H54 (cell line): ENCODE results near the gene NHSL2.

Experiments
- DNase-seq: peaks from one replicate; pipeline ENCODE4 v3.0.0; 2011; ENCODE audit warnings: low spot score, mixed read lengths; ENCODE audit not compliant: insufficient read length
- FAIRE-seq: peaks from 3 replicates; lab custom pipeline; 2011; peaks lifted over from hg19 to GRCh38; lab: Jason Lieb, UNC
- POLR2A ChIP-seq: IDR thresholded peaks from 2 replicates; pipeline ENCODE4 v1.6.1; 2011; ENCODE audit warnings: low read depth, mild to moderate bottlenecking, low read length

Gene NHSL2

DNA sequence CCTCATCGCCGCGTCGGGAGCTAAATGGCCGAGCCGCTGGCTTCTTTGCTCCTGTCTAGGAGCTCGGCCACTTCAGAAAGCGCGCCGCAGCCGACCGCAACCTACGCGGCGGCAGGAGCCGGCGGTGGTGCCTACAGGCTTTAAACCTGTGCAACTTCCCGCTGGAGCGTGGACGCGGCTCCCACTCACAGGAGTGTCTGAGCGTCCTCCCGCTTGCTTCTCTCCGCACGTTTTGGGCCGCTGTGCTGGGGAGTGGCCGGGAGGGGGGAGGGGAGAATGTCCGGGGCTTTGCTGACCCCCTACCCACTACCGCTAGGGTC lies 1.0 kb downstream of the NHSL2 start:
- TF ChIP-seq POLR2A: no peak
- no peak for DNase-seq
- no peak for FAIRE-seq

DNA sequence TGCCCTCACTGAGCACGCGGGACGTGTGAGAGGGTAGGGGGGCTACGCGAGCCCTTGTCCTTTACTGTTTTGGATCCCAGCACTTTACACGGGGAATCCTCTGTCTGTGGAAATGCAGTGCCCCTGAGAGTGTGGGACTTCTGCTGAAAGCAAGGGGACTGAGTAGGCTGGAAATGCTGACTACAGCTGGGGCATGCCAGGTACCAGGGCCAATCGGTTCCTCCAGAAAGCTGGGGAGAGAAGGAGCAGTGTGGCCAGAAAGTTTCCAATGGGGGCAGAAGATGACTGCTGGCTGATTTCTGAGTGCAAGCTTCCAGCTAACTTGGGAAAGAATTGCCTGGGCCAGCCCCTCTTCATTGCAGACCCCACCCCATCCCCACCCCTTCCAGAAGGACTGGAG lies 1.5 kb downstream of the NHSL2 start:
- TF ChIP-seq POLR2A: no peak
- FAIRE-seq (no peak), DNase-seq (no peak)

DNA sequence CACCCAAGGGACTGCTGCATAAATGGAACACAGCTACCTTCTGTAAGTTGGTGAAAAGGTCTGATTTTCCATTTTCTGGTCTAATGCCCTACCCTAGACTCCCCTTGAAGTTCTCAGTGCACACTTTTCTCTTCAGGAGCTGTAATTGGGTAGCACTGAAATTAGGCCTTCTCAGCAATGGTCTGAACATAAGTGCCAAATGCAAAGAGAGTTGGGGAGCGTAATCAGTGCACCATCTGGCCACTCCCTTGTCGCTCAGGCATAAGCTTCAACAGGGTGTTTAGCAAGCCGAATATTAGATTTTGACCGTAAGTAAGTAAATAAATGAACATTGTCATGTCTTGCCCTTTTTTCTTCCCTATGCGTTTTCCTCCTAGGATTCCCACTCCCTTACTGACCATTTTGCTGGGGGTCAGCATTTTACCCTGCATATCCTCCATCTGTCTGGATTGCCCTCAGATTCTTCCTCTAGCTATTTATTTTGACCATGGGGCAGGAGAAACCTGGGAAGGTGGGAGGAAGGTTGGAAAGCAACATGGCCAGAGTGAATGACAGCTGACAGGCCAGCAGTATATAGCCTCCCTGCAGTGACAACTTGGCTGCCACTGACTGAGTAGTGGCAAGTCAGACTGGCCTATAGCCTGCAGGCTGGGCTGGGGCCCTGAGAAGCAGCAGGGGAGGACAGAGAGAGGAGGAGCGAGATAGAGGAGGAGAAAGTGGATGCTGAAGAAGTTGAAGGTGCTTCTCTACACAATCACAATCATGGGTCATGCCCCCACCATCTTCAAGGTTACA lies 2.7 kb downstream of the NHSL2 start:
- DNase-seq (no peak), FAIRE-seq (no peak)
- TF ChIP-seq POLR2A: no peak

DNA sequence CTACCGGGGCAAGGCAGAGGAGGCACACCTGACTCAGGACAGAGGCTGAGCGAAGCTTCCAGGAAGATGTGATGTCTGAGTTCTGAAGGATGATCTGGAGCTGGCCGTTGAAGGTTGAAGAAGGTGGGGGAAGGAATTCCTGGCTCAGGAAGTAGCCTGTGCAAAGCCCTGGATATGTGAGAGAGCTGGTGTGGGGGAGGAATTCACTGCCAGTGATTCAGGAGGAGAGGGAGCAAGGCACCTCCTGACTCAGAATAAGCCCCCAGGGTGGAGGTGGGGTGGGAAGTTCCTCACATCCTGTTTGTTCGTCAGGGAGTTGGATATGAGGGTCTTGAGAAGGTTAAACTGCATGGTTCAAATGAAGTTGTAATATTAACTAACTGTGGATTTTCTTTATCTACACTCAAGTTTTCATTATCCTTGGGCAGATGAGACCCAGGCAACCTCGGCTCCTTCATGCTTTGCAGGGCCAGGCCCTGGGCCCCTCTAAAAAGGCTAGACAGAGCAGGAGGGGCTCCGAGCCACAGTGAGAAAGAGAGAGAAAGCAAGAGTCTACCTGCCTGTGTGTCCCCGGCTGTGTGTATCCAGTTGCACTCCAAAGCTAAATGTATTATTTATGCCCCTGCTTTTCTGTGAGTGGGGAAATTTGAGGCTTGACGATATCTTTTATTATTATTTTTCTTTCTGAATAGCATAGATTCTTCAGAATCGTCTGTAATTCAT lies 7.1 kb downstream of the NHSL2 start:
- DNase-seq: no peak
- TF ChIP-seq POLR2A: no peak
- no peak for FAIRE-seq

DNA sequence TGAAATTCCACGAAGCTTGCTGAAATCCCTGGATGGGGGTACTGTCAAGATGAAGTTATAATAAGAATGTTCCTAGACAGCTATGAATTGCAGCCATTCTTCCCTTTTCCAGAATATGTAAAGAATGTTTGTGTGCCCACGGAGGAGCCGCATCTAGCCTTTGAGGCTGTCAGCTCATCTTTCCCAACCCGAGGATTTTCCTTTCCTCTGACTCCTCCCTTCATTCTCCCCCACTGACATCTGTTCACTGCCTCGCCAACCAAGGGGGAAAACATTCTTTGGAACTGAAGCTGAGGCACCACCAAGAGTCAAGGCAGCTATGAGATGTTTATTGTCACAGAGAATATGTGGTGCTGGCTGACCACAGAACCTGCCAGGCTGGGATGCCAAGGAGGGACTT lies 8.8 kb downstream of the NHSL2 start:
- FAIRE-seq (no peak), DNase-seq (no peak)
- no peak for TF ChIP-seq POLR2A

DNA sequence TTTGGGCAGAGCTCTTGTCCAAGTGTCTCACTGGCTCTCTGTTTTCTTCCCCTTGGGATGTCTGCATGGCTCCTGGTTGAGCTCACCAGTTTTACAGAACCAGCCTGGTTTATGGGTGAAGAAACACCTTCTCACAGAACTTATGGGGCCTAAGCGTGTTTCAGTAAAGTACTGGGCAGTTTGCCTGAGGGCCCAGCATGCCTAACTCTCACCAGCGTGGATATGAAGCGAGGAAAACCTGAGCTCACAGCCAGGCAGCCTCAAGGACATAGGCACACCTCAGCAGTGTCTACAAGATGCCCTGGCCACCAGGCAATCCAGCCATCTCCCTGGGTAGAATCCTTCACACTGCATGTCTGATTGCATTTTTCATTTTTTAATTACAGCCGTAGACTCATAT lies 9.2 kb downstream of the NHSL2 start:
- TF ChIP-seq POLR2A: no peak
- DNase-seq (no peak), FAIRE-seq (no peak)

DNA sequence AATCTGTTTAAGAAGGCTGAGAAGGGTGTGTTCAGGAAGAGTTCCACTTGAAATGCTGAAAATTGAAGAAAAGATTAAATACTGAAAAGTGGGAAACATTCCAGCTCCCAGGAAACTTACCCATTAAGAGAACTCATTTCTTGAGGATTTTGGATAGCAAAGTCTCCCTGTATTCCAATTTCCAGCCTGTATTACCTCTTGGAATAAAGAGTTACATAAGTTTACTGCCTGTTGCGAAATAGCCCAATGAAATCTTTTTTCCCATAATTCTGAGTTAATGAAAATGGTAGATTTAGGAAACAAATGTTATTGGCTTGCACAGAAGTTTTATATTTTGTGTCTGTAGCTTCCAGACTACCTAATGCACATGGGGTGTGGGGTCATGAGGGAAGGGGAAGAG lies 12.0 kb downstream of the NHSL2 start:
- FAIRE-seq (no peak), DNase-seq (no peak)
- no peak for TF ChIP-seq POLR2A

DNA sequence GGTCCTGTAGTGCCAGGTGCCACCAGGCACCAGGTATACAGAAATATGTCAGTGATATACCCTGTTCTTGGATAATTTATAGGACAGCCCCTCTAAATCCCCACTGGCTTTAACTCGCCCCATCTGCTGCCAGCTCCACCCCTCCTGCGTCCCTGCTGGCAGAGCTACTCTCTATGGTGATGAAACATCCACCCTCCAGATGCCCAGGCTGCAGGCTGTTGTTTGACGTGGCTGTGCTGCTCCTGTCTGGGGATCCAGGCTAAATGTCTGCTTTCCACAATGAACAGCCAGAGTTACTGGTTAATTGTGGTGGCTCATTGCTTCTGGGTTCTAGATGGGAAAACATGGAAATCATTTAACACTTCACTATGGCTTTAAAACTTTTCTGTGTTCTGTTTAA lies 12.9 kb downstream of the NHSL2 start:
- FAIRE-seq (no peak), DNase-seq (no peak)
- TF ChIP-seq POLR2A: no peak

DNA sequence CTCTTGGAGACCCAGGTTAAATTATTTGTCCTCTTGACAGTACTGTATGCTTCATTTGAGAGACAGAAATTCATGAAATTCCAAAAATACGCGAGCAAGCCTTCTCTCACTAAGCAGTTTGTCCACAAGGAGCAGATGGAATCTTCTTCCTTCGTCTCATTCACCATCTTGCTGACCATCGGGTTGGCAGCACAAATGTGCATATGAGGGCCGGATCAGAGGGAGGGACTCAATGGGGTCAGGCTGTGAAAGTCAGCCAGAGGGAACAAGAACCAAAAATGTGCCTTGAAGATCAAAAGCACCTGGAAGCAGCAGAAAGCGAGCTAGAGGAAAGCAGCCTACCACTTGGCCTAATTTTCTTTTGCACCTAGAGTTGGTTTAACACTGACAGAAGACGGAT lies 16.4 kb downstream of the NHSL2 start:
- FAIRE-seq (no peak), DNase-seq (no peak)
- TF ChIP-seq POLR2A: no peak

DNA sequence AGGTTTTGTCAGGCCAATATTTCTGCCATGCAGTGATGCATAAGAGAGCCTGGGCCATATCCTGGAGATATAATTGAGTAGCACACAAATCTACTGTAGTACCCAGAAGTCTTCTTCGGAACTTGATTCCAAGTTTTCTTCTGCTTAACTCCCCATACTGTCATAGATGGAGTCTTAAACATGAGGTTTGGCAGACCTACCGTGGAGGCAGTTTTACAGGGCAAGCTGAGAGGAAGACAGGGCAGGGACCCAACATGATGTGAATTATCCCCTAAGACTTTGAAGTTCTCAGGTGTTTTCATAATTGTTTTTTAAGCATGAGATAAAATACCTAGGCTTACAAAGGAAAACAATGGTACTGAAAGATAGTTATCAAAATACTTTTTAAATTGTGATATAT lies 18.2 kb downstream of the NHSL2 start:
- DNase-seq (no peak), FAIRE-seq (no peak)
- TF ChIP-seq POLR2A: no peak

DNA sequence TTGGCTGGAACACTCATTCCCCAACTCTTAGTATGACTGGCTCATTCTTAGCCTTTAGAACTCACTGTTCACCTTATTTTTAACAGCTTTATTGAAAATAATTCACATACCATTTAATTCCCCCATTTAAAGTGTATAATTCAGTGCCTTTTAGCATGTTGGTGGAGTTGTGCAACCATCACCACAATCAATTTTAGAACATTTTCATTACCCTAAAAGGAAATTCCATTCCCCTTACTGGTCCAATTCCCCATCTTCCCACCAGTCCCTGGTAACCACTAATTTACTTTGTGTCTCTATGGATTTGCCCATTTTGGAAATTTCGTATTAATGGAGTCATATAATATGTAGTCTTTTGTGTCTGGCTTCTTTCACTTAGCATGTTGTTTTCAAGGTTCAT lies 19.7 kb downstream of the NHSL2 start:
- FAIRE-seq (no peak), DNase-seq (no peak)
- TF ChIP-seq POLR2A: no peak

DNA sequence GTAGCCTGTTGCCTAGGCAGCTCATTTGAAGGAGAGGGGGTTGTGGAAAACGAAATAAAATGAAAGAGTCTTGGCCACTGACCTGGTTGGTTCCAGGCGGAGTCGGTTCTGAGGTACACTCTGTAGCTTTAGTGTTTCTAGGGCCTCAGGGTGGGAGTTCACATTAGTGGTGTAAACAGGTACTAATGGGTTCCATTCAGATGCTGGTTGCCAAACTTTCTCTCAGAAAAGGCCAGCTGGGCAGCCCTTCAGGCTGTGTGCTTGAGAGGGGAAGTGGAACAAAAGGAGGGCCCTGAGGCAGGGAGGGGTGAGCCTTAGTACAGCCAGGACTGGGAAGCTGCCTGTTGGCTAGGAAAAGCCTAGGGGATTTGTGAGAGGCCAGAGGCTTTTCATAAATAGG lies 24.8 kb downstream of the NHSL2 start:
- FAIRE-seq: no peak
- DNase-seq: no peak
- TF ChIP-seq POLR2A: no peak

DNA sequence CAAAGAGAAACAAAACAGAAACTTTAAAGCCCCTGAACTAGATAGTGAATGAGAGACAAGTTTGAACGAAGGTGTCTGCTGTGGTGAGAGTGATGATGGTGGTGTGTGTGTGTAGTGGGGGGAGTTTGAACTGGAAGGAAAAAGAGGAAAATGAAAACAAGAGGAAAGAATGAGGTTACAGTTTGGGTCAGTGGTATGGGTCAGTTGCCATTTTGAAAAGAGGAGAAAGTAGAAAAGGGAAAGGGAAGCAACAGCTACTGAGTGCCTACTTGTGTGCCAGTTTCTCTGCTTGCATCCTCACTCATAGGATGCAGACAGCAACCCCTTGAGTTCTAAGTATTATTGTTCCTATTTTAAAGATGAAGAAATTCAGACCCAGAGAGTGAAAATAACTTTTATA lies 26.0 kb downstream of the NHSL2 start:
- FAIRE-seq: no peak
- DNase-seq: no peak
- TF ChIP-seq POLR2A: no peak

DNA sequence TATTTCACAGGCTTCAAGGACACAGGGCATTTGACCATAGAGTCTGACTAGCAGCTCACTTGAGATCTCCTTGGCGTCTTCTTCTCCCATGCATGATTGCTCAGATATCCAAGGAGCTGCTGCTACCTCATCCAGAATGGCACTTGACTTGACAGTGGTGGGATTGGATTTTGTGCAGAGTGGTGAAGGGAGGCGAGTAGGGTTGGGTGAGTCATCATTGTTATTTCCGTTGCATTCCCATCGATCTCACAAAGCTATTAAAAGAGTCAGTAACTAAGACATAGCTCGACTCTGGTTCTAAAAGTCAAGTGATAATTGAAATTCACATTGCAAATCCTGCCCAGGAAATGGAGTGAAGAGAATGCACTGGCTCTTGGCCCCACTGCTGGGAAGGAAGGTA lies 27.7 kb downstream of the NHSL2 start:
- TF ChIP-seq POLR2A: no peak
- no peak for FAIRE-seq
- no peak for DNase-seq

DNA sequence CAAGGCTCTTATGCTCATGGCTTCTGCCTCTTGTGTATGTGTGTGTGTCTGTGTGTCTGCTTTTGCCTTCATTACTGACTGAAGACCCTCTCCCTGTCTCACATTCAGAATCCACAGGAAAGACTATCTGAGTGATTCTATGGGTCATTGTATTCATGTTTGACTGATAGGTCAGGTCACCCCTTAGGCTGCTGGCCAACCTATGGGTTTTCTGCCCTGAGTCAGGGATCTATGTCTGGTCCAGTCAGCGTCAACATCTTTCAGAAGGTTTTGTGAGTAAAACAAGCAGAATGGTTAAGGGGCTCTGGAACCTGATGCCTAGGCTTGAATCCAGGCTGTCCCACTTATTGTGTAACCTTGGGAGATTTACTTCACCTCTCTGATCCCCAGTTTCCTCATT lies 30.5 kb downstream of the NHSL2 start:
- DNase-seq: no peak

More for the DNA sequence above, 30.5 kb downstream of the NHSL2 start:
- no peak for TF ChIP-seq POLR2A
- FAIRE-seq: no peak
